Bronchial epithelial cell (primary cell): ENCODE data around the gene KRTAP10-7. TPM values are rescaled to one million over a fixed set of nuclear protein-coding genes. Genes with fewer than 3 reads are reported as not detected.
"Not testable (repeated sequence)": the region's sequence is repeated elsewhere in the genome, so short reads cannot be mapped to it uniquely, and the experiment has no call there.

Experiments used
- DNase-seq: peaks from one replicate; pipeline ENCODE4 v3.0.0-alpha.2; 2010; ENCODE audit warnings: low read depth
- FAIRE-seq: peaks from 2 replicates; lab custom pipeline; 2011; peaks lifted over from hg19 to GRCh38; lab: Jason Lieb, UNC
- H3K27me3 ChIP-seq: 2 replicates; pipeline ENCODE4 v1.5.1; 2011; ENCODE audit warnings: low read length; ENCODE audit not compliant: control insufficient read depth, insufficient read depth
- H3K36me3 ChIP-seq: 2 replicates; pipeline ENCODE4 v1.5.1; 2011; ENCODE audit warnings: low read length; ENCODE audit not compliant: control insufficient read depth, insufficient read depth
- H3K4me3 ChIP-seq: 2 replicates; pipeline ENCODE4 v1.5.1; 2011; ENCODE audit warnings: mild to moderate bottlenecking, low read depth, low read length, control low read depth
- total RNA-seq: library from RNA; depleted of rRNA; stranded (reverse); fragments of >200 nt; gene quantifications from 2 replicates; pipeline ENCODE4 v1.2.1, GENCODE V29; 2014
- TF ChIP-seq, protein P1 (sequence below): IDR thresholded peaks from 2 replicates; pipeline ENCODE4 v1.5.1; 2011; ENCODE audit warnings: mild to moderate bottlenecking, moderate library complexity, low read length, control low read depth, inconsistent platforms; ENCODE audit not compliant: insufficient read depth, severe bottlenecking

KRTAP10-7 gene
- total RNA-seq, 1 donor from 2014 or later = not detected

DNA sequence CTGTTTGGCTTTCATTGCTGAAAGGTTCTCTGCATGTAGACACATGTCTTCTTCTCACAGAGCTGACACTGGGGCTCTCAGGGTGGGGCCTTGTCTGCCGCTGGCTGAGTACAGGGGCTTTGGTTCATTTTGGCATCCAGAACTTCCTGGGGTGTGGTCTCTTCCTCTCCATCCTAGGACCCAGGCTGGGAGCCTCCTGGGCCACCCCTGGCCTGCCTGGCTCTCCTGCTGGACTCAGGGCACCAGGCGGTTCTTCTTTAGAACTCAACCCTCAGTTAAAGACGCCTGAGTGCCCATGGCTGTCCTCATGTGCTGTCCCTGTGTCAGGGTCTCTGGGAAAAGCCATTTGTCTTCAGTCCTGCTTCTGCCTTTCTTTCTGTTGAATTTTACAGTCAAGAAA is 14.5 kb upstream of the KRTAP10-7 start:
- DNase-seq (no peak), FAIRE-seq (no peak)
- TF ChIP-seq, protein P1, sequence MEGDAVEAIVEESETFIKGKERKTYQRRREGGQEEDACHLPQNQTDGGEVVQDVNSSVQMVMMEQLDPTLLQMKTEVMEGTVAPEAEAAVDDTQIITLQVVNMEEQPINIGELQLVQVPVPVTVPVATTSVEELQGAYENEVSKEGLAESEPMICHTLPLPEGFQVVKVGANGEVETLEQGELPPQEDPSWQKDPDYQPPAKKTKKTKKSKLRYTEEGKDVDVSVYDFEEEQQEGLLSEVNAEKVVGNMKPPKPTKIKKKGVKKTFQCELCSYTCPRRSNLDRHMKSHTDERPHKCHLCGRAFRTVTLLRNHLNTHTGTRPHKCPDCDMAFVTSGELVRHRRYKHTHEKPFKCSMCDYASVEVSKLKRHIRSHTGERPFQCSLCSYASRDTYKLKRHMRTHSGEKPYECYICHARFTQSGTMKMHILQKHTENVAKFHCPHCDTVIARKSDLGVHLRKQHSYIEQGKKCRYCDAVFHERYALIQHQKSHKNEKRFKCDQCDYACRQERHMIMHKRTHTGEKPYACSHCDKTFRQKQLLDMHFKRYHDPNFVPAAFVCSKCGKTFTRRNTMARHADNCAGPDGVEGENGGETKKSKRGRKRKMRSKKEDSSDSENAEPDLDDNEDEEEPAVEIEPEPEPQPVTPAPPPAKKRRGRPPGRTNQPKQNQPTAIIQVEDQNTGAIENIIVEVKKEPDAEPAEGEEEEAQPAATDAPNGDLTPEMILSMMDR = no peak
- Histone ChIP-seq H3K27me3 (no peaks in the 10 kb centered on the region), H3K36me3 (no peaks in the 10 kb centered on the region), H3K4me3 (no peak overlapping the region)

DNA sequence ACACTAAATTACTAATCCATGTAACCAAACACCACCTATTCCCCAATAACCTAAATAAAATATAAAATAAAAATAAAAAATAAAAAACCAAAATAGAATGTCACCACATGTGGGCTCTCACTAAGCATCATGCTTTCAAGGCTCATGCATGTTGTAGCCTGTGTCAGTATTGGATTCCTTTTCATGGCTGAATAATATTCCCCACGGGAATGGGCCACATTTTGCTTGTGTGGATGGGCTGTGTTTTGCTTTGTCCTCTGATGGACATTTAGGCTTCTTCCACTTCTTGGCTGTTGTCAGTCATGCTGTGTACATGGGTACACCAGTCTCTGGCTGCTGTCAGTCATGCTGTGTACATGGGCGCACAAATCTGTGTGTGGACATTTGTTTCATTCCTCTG is 11.3 kb upstream of the KRTAP10-7 start:
- DNase-seq (no peak), FAIRE-seq (no peak)
- Histone ChIP-seq H3K36me3 (no peaks in the 10 kb centered on the region), H3K27me3 (no peaks in the 10 kb centered on the region), H3K4me3 (no peak overlapping the region)
- TF ChIP-seq, protein P1 = no peak

DNA sequence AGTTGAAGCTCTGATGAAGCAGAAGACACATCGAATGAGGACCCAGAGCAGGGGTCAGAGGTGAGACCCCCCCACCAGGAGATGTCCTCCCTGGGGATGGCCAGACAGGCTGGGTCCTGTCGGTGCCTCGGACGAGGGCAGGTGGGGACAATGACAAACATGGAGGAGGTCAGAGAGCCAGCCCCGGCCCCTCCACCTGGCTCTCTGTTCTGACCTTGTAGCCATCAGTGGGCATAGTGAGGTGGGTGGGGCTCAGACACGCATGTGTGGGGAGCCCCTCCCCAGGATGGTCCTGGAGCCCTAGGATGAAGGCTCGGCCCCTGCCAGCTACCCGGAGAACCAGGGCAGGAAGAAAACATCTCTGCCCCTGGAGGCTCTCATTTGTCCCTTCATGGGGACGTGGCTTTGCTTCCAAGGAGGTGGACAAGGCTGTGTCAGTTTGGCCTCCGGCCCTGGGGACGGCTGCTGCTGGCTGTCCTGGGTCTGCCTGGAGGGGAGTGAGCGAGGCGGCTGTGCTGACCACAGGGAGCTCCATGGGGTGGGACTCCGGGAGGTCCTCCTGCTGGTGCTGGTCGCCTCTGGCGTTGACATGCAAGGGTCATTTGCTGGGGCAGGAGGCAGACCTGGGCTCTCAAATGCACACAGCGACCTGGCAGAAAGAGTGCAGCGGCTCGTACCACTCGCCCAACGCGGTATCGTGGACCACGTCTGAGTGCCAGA is 10.7 kb upstream of the KRTAP10-7 start:
- FAIRE-seq = no peak

DNA sequence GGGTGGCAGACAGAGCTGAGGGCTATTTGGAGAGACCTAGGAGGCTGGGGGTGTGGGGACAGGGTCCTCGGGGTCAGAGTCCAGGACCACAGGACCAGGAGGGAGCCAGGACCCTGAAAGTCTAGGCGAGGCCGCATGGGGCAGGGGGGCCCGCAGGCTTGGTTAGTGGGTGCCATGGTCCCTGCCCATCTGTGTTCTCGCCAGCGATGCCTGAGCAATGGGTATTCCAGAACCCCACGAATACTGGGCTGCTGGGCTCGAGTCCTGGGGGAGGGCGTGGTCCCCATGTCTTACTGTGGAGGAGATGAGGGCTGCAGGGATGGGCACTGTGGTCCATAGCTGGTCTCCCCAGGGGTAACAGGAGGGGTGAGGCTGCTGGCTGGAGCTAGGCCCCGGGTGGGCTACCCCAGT is 10.1 kb upstream of the KRTAP10-7 start:
- Histone ChIP-seq H3K27me3 (no peaks in the 10 kb centered on the region), H3K36me3 (no peaks in the 10 kb centered on the region), H3K4me3 (no peak overlapping the region)
- FAIRE-seq (no peak), DNase-seq (no peak)
- TF ChIP-seq, protein P1 = no peak

More for the DNA sequence above, 10.7 kb upstream of the KRTAP10-7 start:
- H3K27me3 ChIP-seq = no peaks in the 10 kb centered on the region
- no peak for DNase-seq
- H3K4me3 ChIP-seq = no peak overlapping the region
- TF ChIP-seq, protein P1 = no peak
- no peaks in the 10 kb centered on the region for H3K36me3 ChIP-seq

DNA sequence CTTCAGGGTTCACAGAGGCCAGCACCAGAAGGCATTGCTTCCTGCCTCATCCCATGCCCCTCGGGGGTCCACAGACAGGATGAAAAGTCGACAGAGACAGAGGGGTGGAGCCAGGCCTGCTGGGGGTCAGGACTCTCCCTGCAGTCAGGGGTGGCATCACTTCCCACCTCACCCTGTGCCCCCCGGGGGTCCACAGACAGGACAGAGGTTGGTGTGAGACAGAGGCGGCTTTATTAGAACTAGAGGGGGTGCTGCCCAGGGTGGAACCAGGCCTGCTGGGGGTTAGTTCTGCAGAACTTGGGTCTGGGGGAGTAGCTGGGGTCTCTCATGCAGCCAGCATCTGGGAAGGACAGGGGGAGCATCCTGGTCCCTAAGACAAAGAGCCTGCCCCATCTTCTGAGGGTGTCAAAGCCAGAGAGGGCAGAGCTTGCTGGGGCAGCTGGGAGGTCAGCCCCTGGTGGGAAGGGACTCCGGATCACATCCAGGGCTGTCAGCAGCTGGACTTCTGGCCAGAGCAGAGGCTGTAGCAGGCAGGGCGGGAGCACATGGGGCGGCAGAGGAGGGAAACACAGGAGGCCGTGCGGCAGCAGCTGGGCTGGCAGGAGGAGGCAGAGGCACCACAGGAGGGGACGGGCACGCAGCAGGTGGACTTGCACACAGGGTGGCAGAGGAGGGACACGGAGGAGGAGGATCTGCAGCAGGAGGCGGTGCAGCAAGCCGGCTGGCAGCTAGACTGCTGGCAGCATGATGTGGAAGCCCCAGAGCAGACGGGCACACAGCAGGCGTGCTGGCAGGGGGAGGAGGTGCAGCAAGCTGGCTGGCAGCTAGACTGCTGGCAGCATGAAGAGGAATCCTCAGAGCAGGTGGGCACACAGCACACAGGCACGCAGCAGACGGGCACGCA is 9.2 kb upstream of the KRTAP10-7 start:
- not testable (repeated sequence) for FAIRE-seq, DNase-seq, H3K36me3 ChIP-seq, H3K4me3 ChIP-seq, H3K27me3 ChIP-seq

DNA sequence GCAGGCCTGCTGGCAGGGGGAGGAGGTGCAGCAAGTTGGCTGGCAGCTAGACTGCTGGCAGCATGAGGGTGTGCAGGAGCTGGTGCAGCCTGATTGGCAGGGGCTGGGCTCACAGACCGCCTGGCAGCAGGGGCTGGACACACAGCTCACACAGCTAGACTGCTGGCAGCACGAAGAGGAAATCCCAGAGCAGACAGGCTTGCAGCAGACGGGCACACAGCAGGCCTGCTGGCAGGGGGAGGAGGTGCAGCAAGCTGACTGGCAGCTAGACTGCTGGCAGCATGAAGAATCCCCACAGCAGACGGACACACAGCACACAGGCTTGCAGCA is 8.6 kb upstream of the KRTAP10-7 start:
- not testable (repeated sequence) for DNase-seq, H3K27me3 ChIP-seq, H3K4me3 ChIP-seq, H3K36me3 ChIP-seq, FAIRE-seq
